GM21367 (cell line): ENCODE data around the gene TFAP2B.

Source experiments
- ATAC-seq: cut with Tn5 transposase; IDR thresholded peaks from one replicate; pipeline ENCODE4 v1.9.1; 2021; ENCODE audit not compliant: unreplicated experiment

The TFAP2B gene

DNA sequence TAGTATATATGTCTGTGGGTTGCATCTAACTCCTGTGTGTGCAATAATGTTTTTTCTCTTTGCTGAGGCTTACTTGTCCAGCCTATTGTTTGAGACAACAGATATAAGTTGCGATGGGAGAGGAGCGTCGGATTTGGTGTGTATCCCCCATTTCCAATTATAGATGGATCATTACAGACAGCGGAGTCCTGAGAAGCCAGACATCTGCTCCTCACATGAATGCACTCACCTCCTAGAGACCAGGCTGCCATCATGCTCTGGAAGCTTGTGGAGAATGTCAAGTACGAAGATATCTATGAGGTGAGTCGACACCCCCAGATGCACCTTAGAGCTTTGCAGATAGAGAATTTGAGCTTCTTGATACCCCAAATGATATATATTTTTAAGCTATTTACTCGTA lies at the start of gene TFAP2B:
Gene TFAP2B (plus strand): TSS at position 199 of the 400 bp plus-strand sequence. CDS start 21 bp downstream, at position 220.
- ATAC-seq, result no peak

DNA sequence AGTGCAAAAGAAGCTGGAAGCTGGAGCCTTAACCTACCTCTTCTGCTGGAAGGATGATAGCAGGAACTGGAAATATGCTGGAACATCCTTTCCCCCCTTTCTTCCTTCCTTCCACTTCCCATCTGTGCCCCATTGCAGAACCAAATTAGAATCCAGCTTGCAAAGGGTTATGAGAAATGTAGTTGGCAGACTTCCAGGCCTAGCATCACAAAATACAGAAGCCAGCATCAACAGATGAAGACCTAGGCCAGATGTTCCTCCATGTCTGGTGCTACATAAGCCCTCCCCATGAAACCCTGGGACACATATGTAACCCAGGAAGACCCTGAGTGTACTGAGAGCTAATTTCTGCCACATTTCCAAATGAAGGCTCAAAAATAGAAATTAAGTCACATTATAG lies 40.0 kb upstream of the TFAP2B start:
- ATAC-seq, result no peak

DNA sequence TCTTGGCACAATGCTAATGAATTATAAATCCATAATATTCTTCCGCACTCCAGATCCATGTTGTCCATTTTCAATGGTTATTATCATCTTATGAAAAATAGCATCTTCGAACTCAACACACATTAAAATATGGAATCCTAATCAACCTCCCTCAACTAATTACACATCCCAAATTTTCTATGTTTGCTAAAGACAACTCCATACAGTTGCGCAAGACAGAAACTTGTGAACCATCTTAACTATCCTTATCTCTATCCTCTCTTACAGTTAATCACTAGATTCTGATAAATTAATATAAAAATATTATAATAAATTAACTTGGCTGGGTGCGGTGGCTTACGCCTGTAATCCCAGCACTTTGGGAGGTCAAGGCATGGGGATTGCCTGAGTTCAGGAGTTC lies 38.3 kb upstream of the TFAP2B start:
- ATAC-seq, result no peak

DNA sequence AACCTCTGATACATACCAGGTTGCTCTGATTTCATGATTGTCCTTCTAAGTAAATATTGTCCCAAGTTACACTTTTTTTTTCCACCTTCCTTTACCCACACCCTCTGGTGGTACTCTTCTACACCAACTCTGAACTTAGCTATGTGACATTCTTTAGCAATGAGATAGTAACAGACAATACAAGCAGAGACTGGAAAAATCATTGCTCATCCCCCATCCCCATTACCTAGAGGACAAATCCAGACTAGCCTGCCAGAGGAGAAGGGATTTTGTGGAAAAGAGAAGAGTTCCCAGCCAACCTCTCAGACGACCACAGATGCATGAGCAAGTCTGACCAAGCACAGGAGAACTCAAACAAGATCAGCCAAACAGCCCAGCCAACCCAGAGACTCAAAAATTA lies 32.8 kb upstream of the TFAP2B start:
- no peak for ATAC-seq

DNA sequence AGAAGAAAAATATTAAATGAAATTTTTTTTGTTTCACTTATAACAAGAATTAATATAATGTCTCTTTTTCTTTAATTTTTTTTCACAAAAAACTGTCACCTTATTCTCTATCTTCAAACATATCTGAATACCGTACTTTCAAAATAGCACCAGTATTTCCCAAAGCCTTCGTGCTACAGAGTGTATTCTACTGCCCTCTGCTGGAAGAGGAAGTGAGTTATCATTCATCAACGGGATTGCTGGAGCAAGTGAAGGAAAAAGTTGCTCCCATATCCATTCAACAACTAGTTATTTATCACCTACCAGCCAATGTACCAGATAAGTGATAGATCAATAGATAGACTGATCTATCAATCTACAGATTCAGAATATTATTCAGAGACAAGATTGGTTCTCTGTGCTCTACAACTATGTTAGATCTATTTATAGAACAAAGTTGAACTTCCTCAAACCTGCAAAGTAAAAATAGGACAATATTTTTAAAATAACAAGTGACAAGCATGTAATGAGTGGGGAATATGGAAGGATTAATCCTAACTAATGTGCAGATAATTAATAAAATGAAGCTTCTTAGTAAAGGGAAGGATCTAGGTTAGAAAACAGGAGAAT lies 26.7 kb upstream of the TFAP2B start:
- ATAC-seq, result no peak

DNA sequence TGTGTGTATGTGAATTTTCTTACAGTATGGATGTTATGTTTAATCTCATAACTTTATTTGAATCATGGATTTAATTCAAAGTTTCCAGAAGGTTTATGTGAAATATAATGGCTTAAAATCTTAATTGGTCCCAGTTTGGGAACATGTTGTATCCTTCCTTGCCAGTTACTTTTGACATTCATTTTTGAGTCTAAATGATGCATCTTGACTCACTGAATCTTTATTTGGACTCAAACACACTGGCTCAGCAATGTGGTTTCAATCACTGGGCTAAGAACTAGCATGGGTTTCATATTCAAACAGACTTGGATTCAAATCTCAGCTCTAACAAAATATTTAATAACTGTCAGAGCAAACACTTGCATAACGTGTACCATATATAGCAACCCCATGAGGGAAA lies 25.9 kb upstream of the TFAP2B start:
- no peak for ATAC-seq

DNA sequence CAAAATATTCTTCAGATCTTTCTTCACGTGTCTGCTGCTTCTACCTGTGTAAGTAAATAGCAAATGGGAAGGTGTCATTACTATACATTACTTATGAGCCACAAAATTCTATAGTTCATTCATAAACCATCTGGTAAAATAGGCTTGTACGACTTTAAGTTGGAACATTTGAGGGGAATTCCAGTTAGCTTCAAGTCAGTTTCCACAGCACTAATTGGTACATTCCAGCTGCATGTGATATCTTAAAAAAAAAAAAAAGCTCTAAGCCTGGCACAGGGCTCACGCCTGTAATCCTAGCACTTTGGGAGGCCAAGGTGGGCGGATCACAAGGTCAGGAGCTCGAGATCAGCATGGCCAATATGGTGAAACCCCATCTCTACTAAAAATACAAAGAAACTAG lies 23.1 kb upstream of the TFAP2B start:
- ATAC-seq, result no peak

DNA sequence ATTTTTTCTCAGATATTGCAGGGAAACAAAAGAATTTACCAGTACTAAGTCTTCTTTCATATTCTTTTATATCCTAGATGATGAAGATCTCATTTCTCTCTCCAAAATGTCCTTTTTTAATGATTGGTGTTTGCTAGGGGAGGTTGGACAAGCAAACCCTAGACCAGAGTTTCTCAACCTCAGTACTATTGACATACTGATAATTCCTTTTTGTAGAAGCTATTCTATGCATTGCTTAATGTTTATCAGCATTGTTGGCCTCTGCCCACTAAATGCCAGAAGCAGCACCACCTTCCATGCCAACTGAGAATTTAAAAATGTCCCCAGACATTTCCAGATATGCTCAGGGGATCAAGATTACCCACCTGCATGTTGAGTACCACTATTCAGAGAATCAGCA lies 14.4 kb upstream of the TFAP2B start:
- no peak for ATAC-seq

DNA sequence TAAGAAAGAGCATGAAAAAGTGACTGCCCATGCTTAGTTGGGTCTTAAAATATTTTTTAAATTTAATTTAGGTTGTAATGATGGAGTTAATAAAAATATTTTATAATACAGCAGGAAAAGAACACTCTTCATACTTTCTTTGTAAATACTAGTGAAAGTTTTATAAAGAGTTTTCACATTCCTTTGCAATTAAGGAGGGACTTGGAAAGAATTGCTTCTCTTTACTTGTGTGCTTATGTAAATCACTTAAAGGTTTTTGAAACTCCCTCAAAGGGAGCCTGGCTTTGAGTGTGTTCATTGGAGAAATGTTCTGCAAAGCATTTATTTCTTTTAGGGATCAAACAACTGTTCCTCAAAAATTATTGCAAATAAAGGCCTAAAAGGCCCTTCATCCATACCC lies 11.6 kb upstream of the TFAP2B start:
- no peak for ATAC-seq

DNA sequence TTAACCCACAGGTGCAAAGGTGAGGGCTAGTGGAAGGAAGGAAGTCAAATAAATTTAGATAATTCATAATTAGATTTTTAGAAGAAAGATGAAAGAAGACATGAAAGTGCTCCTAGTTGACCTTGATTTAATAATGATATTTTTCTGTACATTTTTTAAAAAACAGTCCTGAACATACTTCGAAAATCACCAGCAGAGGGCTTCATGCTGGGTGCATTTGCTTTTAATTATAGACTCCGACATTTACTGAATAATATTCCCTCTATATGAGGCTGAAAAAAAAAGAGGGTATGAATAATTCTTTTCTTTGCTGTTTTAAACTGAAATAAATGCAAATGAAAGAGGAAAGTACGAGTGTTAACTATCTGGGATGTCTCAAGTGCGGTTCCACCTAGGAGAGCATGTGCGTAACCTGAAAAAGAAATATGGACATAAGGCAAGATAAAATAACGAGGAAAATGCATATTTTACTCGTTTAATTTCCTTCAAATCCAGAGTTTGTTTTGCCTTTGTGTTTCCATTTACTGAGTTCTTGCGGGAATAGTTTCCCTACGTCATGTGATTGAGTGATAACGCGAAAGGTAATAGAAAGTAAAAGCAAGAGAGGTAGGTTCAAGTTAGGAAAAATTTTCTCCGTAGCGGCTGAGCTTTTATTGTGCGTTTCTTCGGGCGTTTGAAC lies 3.1 kb upstream of the TFAP2B start:
- ATAC-seq, result peak; percentile 55

DNA sequence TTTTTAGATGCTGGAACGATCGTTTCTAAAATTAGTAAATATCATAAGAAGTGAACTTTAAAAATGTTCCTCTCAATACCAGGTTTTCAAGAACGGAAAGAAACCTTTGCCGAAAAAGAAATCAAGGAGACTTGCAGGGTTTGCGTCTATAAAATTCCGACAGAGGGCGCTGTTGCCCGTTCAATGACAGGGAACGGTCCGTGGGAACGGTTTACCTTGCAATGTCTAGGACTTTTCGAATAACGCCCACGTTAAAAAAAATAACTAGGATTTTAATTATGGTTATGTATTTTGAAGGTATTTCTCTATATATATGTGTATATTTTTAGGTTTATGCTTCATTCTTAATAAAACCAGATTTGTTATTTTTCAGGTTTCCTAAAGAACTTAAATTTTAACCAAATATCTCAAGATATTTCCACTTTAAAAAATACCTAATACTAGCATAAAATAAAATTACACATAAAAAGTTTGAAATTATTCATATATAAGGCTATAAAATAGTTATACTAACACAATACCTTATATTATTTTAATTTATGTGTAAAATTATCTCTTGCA lies 2.5 kb upstream of the TFAP2B start:
- ATAC-seq, result peak; percentile 68

DNA sequence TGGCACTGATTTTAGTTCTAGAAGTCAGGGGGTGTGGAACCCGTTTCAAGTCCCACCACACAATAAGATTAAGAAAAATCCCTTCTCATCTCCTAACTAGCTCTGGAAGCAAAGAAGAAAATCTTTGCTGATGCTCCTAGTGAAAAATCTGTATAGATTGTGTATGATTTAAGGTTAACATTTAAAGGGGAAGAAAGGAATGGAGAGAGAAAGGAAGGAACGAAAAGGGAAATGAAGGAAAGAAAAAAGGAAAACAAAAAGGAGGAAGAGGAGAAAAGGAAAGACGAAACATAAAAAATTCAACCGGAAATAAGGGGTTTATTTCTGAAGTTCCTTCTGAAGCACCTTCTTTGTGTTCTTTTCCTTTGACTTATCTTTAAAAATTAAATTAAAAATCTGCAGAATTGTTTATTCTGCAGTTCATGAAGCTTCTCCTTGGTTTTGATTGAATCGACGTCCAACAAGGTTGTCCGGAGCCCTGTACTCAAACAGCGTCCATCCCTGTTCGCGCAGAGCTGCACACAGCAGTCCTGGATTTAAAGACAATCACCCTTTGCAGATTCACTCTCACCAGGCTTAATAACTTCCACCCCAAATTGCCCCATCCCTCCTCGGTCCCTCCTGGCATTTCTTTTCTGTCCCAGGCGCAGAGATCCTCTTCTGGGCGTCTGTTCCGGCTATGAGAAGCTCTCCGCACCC lies 1.6 kb upstream of the TFAP2B start:
- ATAC-seq, result no peak

DNA sequence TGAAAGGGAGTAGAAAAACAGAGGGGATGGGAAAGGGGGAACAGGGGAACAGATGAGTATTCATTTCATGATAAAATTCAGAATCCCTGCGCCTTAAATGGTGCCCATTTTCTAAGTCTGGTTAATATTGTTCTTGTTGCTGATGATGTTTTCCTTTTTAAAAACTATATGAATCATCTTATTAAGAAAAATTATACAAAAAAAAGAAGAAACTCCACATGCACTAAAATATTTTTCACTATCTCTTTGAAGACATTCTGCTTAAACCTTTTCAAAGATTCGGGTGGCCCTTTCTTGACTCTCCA lies 1.1 kb upstream of the TFAP2B start:
- ATAC-seq, result no peak

DNA sequence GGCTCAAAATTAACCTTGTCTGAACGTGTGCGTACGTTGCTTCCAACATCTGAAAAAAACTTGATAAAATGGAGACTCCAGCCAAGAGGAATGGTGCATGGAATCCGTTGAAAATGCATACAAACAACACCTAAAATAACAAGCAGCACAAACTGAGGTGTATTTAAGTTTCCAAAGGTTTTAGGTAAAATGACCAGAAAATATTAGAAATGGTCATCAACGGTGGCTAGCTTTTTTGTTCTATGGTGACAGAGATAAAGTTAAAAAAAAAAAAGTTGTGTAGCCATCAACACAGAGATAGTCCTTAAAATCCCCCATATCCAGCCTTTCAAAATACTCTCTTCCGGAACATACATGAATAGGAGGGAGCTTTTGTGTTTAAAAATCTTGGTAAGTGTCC lies 651 bp upstream of the TFAP2B start:
- no peak for ATAC-seq

DNA sequence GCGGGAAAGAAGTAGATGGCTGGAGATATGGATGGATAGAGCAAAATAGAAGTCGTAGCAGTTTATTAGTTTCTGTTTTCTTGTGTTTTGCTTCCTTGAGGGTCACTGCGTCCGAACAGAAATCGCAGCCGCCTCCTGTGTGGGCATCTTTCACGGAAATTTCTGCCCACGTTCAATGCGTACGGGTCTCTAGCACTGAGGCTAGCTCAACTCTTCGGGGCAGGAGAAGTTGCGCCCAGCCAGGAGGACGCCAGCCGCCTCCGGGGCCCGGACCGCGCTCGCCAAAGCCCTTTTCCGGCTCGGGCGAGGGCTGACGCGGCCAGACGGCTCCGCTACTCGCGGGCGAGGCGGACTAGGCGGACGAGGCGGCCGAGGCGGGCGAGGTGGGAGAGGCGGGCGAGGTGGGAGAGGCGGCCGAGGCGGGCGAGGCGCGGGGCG lies 814 bp downstream of the TFAP2B start:
- no peak for ATAC-seq

DNA sequence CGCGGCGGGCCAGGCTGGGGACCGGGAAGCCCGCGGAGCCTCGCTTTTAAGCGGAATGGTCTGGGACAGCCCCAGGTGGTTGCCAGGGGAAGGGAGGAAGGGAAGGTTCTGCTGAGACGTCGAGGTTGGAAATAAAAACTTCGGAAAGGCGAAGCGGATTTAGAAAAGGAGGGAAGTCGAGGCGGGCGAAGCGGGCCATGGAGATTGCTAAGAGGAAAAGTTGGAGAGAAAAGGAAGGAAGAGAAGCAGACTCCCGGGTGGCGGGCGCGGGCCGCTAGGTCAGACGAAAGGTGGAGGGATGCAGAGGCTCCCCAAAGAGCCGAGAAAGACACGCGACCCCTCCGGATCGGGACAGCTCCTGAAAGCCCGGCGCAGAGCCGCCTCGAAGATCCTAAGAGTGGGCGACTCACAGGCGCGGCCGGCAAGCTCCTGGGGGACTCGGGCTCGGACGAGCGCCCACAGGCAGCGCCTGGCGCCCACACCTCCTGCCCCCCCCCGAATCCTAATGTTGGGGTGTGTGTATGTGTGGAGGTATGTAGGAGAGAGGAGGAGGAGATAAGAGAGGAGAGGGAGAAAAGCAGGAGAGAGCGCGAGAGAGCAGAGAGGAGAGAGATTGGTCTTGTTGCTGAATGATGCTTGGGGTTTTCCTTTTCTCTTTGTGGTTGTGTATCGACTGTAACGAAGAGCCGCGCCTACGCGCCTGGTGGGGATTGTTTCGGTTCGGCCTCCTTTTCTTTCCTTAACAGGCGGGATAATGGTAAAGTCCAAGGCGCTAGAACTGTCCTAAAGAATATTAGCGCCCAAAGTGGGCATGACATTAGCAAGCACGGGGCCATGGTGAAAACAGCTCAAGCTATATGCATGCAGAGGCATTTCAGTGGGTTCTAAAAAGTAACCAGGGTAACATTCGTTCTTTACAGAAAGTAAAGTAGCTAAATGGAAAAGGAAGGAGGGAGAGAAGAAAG lies 1.5 kb downstream of the TFAP2B start:
- ATAC-seq, result no peak

DNA sequence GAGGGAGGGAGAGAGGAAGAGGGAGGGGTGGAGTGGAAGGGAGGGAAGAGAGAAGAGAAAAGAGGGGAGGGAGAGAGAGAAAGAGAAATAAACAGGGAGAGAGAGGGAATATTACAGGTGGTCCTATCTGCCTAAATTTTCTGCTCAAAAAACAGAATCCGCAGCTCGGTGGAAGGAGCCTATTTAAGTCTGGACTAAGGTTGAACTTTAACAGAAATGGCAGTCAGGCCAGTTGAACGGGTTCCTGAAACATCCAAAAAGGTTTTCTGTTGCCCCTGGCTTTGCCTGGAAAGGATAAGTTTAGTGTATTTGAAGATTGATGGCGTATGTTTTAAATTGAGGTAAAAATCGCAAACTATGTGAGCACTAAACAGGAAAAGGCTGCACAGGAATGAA lies 2.2 kb downstream of the TFAP2B start:
- ATAC-seq, result no peak

DNA sequence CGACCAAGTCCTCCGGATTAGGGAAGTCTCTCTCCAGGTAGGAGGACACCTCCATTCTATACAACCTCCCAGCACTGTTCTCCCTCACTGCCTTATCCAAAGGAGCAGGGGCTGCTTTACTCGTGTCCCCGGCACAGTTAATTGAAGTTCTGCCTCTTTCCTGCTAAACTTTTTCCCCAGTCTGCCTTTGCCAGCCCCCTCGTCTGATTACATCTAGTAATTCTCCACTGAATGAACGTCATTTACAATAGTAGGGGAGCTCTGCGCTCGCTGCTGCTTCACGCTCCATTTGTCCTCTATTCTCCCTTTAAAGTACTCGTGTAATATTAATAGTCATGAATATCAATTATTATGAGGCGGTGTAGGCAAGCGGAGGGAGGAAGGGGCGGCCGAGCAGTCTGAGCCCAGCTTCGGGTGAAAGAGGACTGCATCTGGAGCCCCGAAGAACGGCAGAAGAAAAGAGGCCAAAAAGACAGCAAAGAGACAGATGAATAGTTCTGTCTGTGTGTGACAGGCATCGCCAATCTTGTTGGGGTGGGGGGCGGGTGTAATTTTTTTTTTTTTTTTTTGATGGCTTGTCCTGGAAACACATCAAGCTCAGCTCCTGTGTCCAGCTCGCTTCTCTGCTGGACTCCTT lies 2.9 kb downstream of the TFAP2B start:
- ATAC-seq, result no peak

DNA sequence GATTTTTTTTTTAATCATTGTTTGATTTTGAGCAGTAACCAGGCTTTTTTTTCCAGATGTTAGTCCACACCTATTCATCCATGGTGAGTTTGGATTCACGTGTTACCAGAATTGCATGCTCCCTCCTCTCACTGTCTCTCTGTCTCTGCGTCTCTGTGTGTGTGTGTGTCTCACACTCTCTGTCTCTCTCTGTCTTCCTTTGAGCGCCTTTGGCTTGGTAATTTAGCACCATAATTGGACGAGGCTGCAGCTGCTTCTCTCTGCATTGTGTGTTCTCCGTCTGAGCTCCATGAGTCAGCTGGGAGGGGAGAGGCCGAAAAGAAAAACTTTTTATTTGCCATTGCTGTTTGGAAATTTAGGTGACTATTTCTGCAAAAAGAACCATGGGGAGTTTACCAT lies 3.4 kb downstream of the TFAP2B start:
- ATAC-seq, result no peak

DNA sequence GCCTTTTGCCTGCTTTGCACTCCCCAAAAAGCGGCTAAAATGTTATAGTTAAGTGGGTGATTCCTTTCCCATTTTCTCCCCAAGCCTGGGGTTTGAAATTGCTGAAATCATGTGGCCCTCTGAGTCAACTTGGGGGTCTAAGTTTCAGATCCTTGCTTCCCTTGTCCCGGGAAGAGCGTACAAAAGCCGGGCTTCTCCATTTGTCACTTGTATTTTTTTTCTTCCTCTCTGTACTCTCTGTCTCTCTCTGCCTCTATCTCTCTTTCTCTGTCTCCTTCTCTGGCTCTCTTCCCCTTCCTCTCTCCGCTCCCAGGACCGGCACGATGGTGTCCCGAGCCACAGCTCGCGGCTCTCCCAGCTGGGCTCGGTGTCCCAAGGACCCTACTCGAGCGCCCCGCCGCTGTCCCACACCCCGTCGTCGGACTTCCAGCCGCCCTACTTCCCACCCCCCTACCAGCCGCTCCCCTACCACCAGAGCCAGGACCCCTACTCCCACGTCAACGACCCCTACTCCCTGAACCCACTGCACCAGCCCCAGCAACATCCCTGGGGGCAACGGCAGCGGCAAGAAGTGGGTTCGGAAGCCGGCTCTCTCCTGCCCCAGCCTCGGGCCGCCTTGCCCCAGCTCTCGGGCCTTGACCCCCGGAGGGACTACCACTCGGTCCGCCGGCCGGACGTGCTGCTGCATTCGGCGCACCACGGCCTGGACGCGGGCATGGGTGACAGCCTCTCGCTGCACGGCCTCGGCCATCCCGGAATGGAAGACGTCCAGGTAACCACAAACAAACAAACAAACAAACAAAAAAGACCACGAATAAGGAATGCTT lies 4.6 kb downstream of the TFAP2B start:
- no peak for ATAC-seq
